HG02981 (cell line): ENCODE results near the gene FBXL4.

Source experiments
- ATAC-seq: cut with Tn5 transposase; IDR thresholded peaks from one replicate; pipeline ENCODE4 v1.9.1; 2021; ENCODE audit warnings: mild to moderate bottlenecking, moderate library complexity; ENCODE audit not compliant: unreplicated experiment

The FBXL4 gene

GRCh38 chr6:98947411-98948292 lies at the start of gene FBXL4:
FBXL4 (minus strand) TSS chr6:98947946; CDS start chr6:98926988, 20,958 bp downstream.
- ATAC-seq, result peak; percentile 75

GRCh38 chr6:98995116-98995515 lies 47.4 kb upstream of the FBXL4 start:
- no peak for ATAC-seq

- no peak for ATAC-seq
These were observed 44.8 kb upstream of the FBXL4 start for GRCh38 chr6:98992535-98992934.

- no peak for ATAC-seq
These were observed 38.4 kb upstream of the FBXL4 start for GRCh38 chr6:98986071-98986615.

- no peak for ATAC-seq
These were observed 37.6 kb upstream of the FBXL4 start for GRCh38 chr6:98985391-98985790.

- ATAC-seq, result no peak
These were observed 36.4 kb upstream of the FBXL4 start for GRCh38 chr6:98984121-98984520.

GRCh38 chr6:98981473-98981872 lies 33.7 kb upstream of the FBXL4 start:
- ATAC-seq, result no peak

- ATAC-seq, result no peak
These were observed 33.1 kb upstream of the FBXL4 start for GRCh38 chr6:98980819-98981218.

GRCh38 chr6:98977671-98978292 lies 30.0 kb upstream of the FBXL4 start:
- no peak for ATAC-seq

GRCh38 chr6:98976674-98977385 lies 29.1 kb upstream of the FBXL4 start:
- no peak for ATAC-seq

- ATAC-seq, result no peak
These were observed 27.7 kb upstream of the FBXL4 start for GRCh38 chr6:98975421-98975820.

- ATAC-seq, result no peak
These were observed 26.6 kb upstream of the FBXL4 start for GRCh38 chr6:98974309-98974708.

- ATAC-seq, result no peak
These were observed 25.8 kb upstream of the FBXL4 start for GRCh38 chr6:98973571-98973970.

- ATAC-seq, result no peak
These were observed 23.6 kb upstream of the FBXL4 start for GRCh38 chr6:98971303-98971702.

- no peak for ATAC-seq
These were observed 22.7 kb upstream of the FBXL4 start for GRCh38 chr6:98970469-98970868.

GRCh38 chr6:98967616-98968015 lies 19.9 kb upstream of the FBXL4 start:
- no peak for ATAC-seq

- no peak for ATAC-seq
These were observed 11.9 kb upstream of the FBXL4 start for GRCh38 chr6:98959631-98960030.

- no peak for ATAC-seq
These were observed 11.0 kb upstream of the FBXL4 start for GRCh38 chr6:98958776-98959175.

- ATAC-seq, result no peak
These were observed 9.7 kb upstream of the FBXL4 start for GRCh38 chr6:98957450-98957849.

GRCh38 chr6:98949589-98949988 lies 1.8 kb upstream of the FBXL4 start:
- ATAC-seq, result no peak

- ATAC-seq, result peak; percentile 13
These were observed 801 bp downstream of the FBXL4 start for GRCh38 chr6:98946879-98947410.
